Fibroblast of the aortic adventitia (primary cell): ENCODE data around the gene PLXNA4. TPM values are rescaled to one million over a fixed set of nuclear protein-coding genes. Genes with fewer than 3 reads are reported as not detected.

Source experiments
- DNase-seq: peaks from one replicate; pipeline ENCODE4 v3.0.0-alpha.2; 2010; ENCODE audit warnings: low read depth
- H3K4me3 ChIP-seq: 2 replicates; pipeline ENCODE4 v1.5.1; 2011; ENCODE audit warnings: low read depth, mild to moderate bottlenecking, control low read depth, low read length, moderate library complexity
- CTCF ChIP-seq: IDR thresholded peaks from 2 replicates; pipeline ENCODE4 v1.5.1; 2011; ENCODE audit warnings: mild to moderate bottlenecking, low read length, control low read depth, inconsistent platforms; ENCODE audit not compliant: insufficient read depth
- total RNA-seq: library from RNA; depleted of rRNA; stranded (reverse); fragments of >200 nt; gene quantifications from 2 replicates; pipeline ENCODE4 v1.2.3, GENCODE V29; 2012; ENCODE audit warnings: low replicate concordance

The PLXNA4 gene
- total RNA-seq, 1 donor = 3.0 TPM

GRCh38 chr7:132614428-132615318 is 38.4 kb upstream of the PLXNA4 start:
- peak overlapping the region; percentile 44 for H3K4me3 ChIP-seq
- peak; percentile 30 for DNase-seq
- peak; percentile 21 for TF ChIP-seq CTCF

- no peak for DNase-seq
- no peak overlapping the region for H3K4me3 ChIP-seq
- no peak for TF ChIP-seq CTCF
Observed at GRCh38 chr7:132613737-132614136, 37.5 kb upstream of the PLXNA4 start.

GRCh38 chr7:132610995-132611394 is 34.7 kb upstream of the PLXNA4 start:
- H3K4me3 ChIP-seq = no peak overlapping the region
- TF ChIP-seq CTCF = no peak
- DNase-seq = no peak

GRCh38 chr7:132609906-132610520 is 33.7 kb upstream of the PLXNA4 start:
- TF ChIP-seq CTCF = no peak
- no peak for DNase-seq
- H3K4me3 ChIP-seq = no peak overlapping the region

- DNase-seq = no peak
- TF ChIP-seq CTCF = no peak
- no peak overlapping the region for H3K4me3 ChIP-seq
Observed at GRCh38 chr7:132609222-132609621, 33.0 kb upstream of the PLXNA4 start.

- no peak overlapping the region for H3K4me3 ChIP-seq
- DNase-seq = no peak
- TF ChIP-seq CTCF = no peak
Observed at GRCh38 chr7:132608523-132608922, 32.3 kb upstream of the PLXNA4 start.
